ENCODE results near the gene RNF114. TPM values are rescaled to one million over a fixed set of nuclear protein-coding genes. Genes with fewer than 3 reads are reported as not detected.

The RNF114 gene
- total and polyA plus RNA-seq, 2 donors (not counting 1 experiment from before 2014, with no cell fraction given) = 65.2 to 70.2 TPM

DNA sequence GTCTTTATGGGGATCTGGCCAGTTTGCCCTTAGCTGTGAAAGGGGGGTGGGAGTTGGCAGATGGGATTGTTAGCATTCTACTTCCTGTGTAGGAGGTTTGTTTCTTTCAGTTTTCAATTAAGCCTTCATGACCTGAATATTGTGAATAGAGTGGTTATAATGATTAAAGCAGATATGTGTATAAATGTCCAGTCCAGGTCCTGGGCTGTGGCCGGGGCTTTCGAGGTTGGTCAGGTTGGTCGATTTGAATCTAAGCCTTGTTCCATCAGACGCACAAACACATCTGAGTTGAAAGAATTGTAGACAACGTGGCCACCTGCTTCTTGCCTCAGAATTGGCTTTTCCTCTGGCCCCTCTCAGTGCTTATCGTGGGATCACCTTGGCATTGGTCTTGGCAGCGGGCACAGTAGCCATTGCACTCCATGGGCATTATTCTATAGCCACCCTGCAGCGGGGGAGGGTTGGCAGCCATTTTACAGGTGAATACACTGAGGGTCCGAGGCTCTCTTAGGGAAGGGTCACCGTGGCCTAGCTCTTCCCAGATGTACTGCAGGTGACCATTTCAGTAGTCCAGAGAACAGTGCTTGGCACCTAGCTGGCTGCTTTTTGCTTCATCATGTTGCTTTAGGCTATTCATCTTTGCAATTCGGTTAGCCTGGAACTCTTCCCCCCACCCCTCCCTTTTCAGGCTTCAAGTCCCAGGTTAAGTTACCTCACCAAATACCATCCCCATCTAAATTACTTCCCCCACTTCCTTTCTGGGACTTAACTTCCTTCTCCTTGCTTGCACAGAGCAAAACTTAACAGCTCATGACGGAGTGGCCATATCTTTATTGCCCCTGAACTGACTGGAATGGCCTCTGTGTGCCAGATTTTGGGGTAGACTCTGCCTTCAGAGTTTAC lies 1.1 kb downstream of the RNF114 start:
- no peak overlapping the region for H2AFZ ChIP-seq (ENCODE audit: low read length)
- H3K27me3 ChIP-seq (ENCODE audit: control insufficient read depth, insufficient read depth, low read length) = no peaks in the 10 kb centered on the region
- peaks cover 5% of the 10 kb centered on the region for H3K36me3 ChIP-seq (ENCODE audit: control insufficient read depth, insufficient read depth, low read length)
- H3K4me3 ChIP-seq (replicated peaks in 1 of 4; ENCODE audit: control extremely low read depth in 1 of 4, insufficient read depth in 1 of 4, low read depth in 3 of 4, low read length in 4 of 4) = peak overlapping the region; percentile 92 to 98 (median 98)
- peak overlapping the region; percentile 91 for H3K27ac ChIP-seq (ENCODE audit: insufficient read depth, low read length)
- peaks cover 11% of the 10 kb centered on the region for H3K4me1 ChIP-seq (ENCODE audit: control insufficient read depth, extremely low read depth, insufficient read depth, low read length)
- H4K20me1 ChIP-seq (ENCODE audit: control insufficient read depth, extremely low read depth, insufficient read depth, low read length) = no peaks in the 10 kb centered on the region
- peaks cover 59% of the 10 kb centered on the region for H3K79me2 ChIP-seq (ENCODE audit: control insufficient read depth, insufficient read depth, low read length)
- TF ChIP-seq, protein P1, sequence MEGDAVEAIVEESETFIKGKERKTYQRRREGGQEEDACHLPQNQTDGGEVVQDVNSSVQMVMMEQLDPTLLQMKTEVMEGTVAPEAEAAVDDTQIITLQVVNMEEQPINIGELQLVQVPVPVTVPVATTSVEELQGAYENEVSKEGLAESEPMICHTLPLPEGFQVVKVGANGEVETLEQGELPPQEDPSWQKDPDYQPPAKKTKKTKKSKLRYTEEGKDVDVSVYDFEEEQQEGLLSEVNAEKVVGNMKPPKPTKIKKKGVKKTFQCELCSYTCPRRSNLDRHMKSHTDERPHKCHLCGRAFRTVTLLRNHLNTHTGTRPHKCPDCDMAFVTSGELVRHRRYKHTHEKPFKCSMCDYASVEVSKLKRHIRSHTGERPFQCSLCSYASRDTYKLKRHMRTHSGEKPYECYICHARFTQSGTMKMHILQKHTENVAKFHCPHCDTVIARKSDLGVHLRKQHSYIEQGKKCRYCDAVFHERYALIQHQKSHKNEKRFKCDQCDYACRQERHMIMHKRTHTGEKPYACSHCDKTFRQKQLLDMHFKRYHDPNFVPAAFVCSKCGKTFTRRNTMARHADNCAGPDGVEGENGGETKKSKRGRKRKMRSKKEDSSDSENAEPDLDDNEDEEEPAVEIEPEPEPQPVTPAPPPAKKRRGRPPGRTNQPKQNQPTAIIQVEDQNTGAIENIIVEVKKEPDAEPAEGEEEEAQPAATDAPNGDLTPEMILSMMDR (conservative IDR thresholded peaks at IDR 0.05 in 1 of 2, IDR thresholded peaks at IDR 0.05 in 1 of 2; ENCODE audit: low read depth in 1 of 2, low read length in 2 of 2) = no peak
- TF ChIP-seq EZH2 (IDR thresholded peaks at IDR 0.05; ENCODE audit: low read length, missing control alignments) = no peak
- DNase-seq (ENCODE audit: low read depth in 2 of 2) = peak in 1 of 2 donors; percentile 20
- peak overlapping the region; percentile 94 for H3K9ac ChIP-seq (ENCODE audit: insufficient read depth, low read length)
- no peaks in the 10 kb centered on the region for H3K9me3 ChIP-seq (ENCODE audit: control insufficient read depth, insufficient read depth, low read depth, low read length)
- H3K4me2 ChIP-seq (ENCODE audit: extremely low read depth, insufficient read depth, low read length) = peak overlapping the region; percentile 76

DNA sequence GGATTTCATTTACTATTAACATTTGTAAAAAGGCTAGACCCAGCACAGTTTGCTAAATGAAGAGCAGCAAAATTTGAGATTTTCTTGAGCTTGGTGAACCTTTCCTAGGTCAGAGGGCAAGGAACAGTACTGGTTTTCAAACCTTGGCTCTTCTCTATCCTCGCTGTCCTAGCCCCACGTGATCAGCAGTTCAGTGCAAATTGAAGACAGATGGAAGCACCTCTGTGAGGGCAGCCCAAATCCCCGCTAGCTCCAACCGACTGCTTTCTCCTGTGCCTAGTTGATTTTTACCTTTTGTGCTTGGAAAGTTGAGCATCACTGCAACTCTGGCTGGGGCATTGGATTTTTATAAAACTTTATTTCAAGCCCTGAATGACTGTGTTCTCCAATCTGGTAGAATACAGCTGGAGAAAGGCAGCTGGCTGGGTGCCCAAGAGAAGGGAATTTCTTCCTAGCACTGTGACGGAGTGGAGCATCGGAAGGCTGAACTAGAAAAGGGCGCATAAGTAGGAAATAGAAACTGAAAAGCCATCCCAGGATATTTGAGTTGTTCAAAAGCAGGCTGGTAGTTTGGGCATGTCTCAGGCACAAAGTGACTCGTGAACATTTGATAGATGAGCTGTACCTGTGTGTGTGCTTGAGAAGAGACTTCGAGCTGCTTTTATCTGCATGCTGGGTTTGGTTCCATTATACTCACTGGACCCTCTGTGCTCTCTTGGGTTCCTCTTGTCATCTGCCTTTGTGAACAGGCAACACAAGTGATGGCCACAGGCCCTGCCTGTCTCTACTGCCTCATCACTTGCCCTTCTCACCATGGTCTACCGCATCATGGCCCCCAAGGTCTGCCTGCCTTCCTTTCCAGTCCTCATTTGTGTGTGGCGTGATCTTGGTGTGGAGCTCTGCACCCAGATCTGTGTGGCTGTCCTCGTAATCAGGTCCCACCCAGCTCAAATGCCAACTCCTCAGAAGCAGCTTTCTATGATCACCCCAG lies 2.3 kb downstream of the RNF114 start:
- DNase-seq (ENCODE audit: low read depth in 2 of 2) = peak; percentile 71 to 80
- Histone ChIP-seq H3K27me3 (ENCODE audit: control insufficient read depth, insufficient read depth, low read length) (no peaks in the 10 kb centered on the region), H3K9ac (ENCODE audit: insufficient read depth, low read length) (no peak overlapping the region), H3K4me1 (ENCODE audit: control insufficient read depth, extremely low read depth, insufficient read depth, low read length) (peaks cover 11% of the 10 kb centered on the region), H3K79me2 (ENCODE audit: control insufficient read depth, insufficient read depth, low read length) (peaks cover 70% of the 10 kb centered on the region), H3K36me3 (ENCODE audit: control insufficient read depth, insufficient read depth, low read length) (peaks cover 5% of the 10 kb centered on the region), H4K20me1 (ENCODE audit: control insufficient read depth, extremely low read depth, insufficient read depth, low read length) (no peaks in the 10 kb centered on the region), H2AFZ (ENCODE audit: low read length) (no peak overlapping the region), H3K4me3 (replicated peaks in 1 of 4; ENCODE audit: control extremely low read depth in 1 of 4, insufficient read depth in 1 of 4, low read depth in 3 of 4, low read length in 4 of 4) (peak overlapping the region; percentile 44 to 98 (median 94)), H3K27ac (ENCODE audit: insufficient read depth, low read length) (peak overlapping the region; percentile 76), H3K9me3 (ENCODE audit: control insufficient read depth, insufficient read depth, low read depth, low read length) (no peaks in the 10 kb centered on the region), H3K4me2 (ENCODE audit: extremely low read depth, insufficient read depth, low read length) (peak overlapping the region; percentile 76)
- TF ChIP-seq, protein P1 (conservative IDR thresholded peaks at IDR 0.05 in 1 of 2, IDR thresholded peaks at IDR 0.05 in 1 of 2; ENCODE audit: low read depth in 1 of 2, low read length in 2 of 2) = no peak
- TF ChIP-seq EZH2 (IDR thresholded peaks at IDR 0.05; ENCODE audit: low read length, missing control alignments) = no peak

DNA sequence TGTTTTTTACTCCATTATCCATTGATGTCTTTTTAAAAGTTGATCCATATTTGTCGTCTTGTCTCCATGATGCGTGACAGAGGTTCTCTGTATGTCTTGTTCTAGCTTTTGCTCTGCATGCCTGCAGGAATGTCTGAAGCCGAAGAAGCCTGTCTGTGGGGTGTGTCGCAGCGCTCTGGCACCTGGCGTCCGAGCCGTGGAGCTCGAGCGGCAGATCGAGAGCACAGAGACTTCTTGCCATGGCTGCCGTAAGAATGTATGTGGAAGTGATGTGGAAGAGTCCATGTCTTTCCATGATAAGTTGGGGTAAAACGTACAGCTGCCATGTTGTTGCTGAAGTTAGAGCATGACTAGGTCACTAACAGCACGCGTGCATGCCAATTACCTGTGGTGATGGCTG lies 5.3 kb downstream of the RNF114 start:
- TF ChIP-seq, protein P1 (conservative IDR thresholded peaks at IDR 0.05 in 1 of 2, IDR thresholded peaks at IDR 0.05 in 1 of 2; ENCODE audit: low read depth in 1 of 2, low read length in 2 of 2) = no peak
- TF ChIP-seq EZH2 (IDR thresholded peaks at IDR 0.05; ENCODE audit: low read length, missing control alignments) = no peak
- Histone ChIP-seq H2AFZ (ENCODE audit: low read length) (no peak overlapping the region), H3K4me2 (ENCODE audit: extremely low read depth, insufficient read depth, low read length) (no peak overlapping the region), H3K9ac (ENCODE audit: insufficient read depth, low read length) (no peak overlapping the region), H3K4me3 (replicated peaks in 1 of 4; ENCODE audit: control extremely low read depth in 1 of 4, insufficient read depth in 1 of 4, low read depth in 3 of 4, low read length in 4 of 4) (no peak overlapping the region), H4K20me1 (ENCODE audit: control insufficient read depth, extremely low read depth, insufficient read depth, low read length) (no peaks in the 10 kb centered on the region), H3K27me3 (ENCODE audit: control insufficient read depth, insufficient read depth, low read length) (no peaks in the 10 kb centered on the region), H3K4me1 (ENCODE audit: control insufficient read depth, extremely low read depth, insufficient read depth, low read length) (peaks cover 11% of the 10 kb centered on the region), H3K79me2 (ENCODE audit: control insufficient read depth, insufficient read depth, low read length) (peaks cover 85% of the 10 kb centered on the region), H3K36me3 (ENCODE audit: control insufficient read depth, insufficient read depth, low read length) (peaks cover 13% of the 10 kb centered on the region), H3K27ac (ENCODE audit: insufficient read depth, low read length) (peak overlapping the region; percentile 3), H3K9me3 (ENCODE audit: control insufficient read depth, insufficient read depth, low read depth, low read length) (no peaks in the 10 kb centered on the region)
- no peak for DNase-seq (ENCODE audit: low read depth in 2 of 2)
